Measurements from ENCODE around the gene RNU2-63P.
A peak's percentile ranks its signal among the peaks of the same experiment; 100 is the strongest.
"Not testable (repeated sequence)": the region's sequence is repeated elsewhere in the genome, so short reads cannot be mapped to it uniquely, and the experiment has no call there.

The RNU2-63P gene

GRCh38 chr2:88016086-88016959, at the start of gene RNU2-63P:
TSS of gene RNU2-63P (minus strand) at chr2:88016547.
- DNase-seq: peak; percentile 74

- DNase-seq: no peak
Measured at GRCh38 chr2:88061295-88061694, 44.9 kb upstream of the RNU2-63P start.

GRCh38 chr2:88060907-88061275, 44.5 kb upstream of the RNU2-63P start:
- no peak for DNase-seq

- DNase-seq: peak; percentile 59
Measured at GRCh38 chr2:88059979-88060906, 43.9 kb upstream of the RNU2-63P start.

- DNase-seq: no peak
Measured at GRCh38 chr2:88058191-88058590, 41.8 kb upstream of the RNU2-63P start.

GRCh38 chr2:88057437-88057844, 41.1 kb upstream of the RNU2-63P start:
- DNase-seq: no peak

GRCh38 chr2:88055371-88056128, 39.2 kb upstream of the RNU2-63P start, which contains the start of gene KRCC1:
TSS of gene KRCC1 (minus strand) at chr2:88055783. CDS start at chr2:88028563, 27,220 bp downstream.
- DNase-seq: peak; percentile 91

- peak; percentile 36 for DNase-seq
Measured at GRCh38 chr2:88054782-88055370, 38.5 kb upstream of the RNU2-63P start.

- DNase-seq: no peak
Measured at GRCh38 chr2:88053934-88054781, 37.8 kb upstream of the RNU2-63P start.

- DNase-seq: no peak
Measured at GRCh38 chr2:88053296-88053695, 36.9 kb upstream of the RNU2-63P start.

GRCh38 chr2:88051792-88052191, 35.4 kb upstream of the RNU2-63P start:
- no peak for DNase-seq

GRCh38 chr2:88049622-88050021, 33.3 kb upstream of the RNU2-63P start:
- DNase-seq: no peak

- DNase-seq: no peak
Measured at GRCh38 chr2:88048541-88048940, 32.2 kb upstream of the RNU2-63P start.

GRCh38 chr2:88045561-88045960, 29.2 kb upstream of the RNU2-63P start:
- not testable (repeated sequence) for DNase-seq

GRCh38 chr2:88042476-88042875, 26.1 kb upstream of the RNU2-63P start:
- no peak for DNase-seq

- peak; percentile 4 for DNase-seq
Measured at GRCh38 chr2:88038263-88039105, 22.1 kb upstream of the RNU2-63P start.

GRCh38 chr2:88036606-88037005, 20.3 kb upstream of the RNU2-63P start:
- DNase-seq: no peak

- no peak for DNase-seq
Measured at GRCh38 chr2:88036182-88036581, 19.8 kb upstream of the RNU2-63P start.

- DNase-seq: no peak
Measured at GRCh38 chr2:88032070-88032702, 15.8 kb upstream of the RNU2-63P start.

- DNase-seq: no peak
Measured at GRCh38 chr2:88028931-88029330, 12.6 kb upstream of the RNU2-63P start.
